NT2/D1 (cell line): ENCODE measurements around the gene TPPP3.

ENCODE experiments used
- DNase-seq: peaks from one replicate; pipeline ENCODE4 v3.0.0-alpha.2; 2011; ENCODE audit warnings: low read depth, low spot score
- H3K27me3 ChIP-seq: 2 replicates; pipeline ENCODE4 v1.6.0; 2011; ENCODE audit warnings: mild to moderate bottlenecking; ENCODE audit not compliant: insufficient read length, insufficient read depth
- H3K36me3 ChIP-seq: 2 replicates; pipeline ENCODE4 v1.6.1; 2011; ENCODE audit warnings: mild to moderate bottlenecking, low read length, mixed read lengths; ENCODE audit not compliant: insufficient read depth, insufficient read length
- H3K4me1 ChIP-seq: 2 replicates; pipeline ENCODE4 v1.5.1; 2011; ENCODE audit not compliant: insufficient read depth, insufficient read length
- H3K4me3 ChIP-seq: 2 replicates; pipeline ENCODE4 v1.5.1; 2011; ENCODE audit warnings: low read depth; ENCODE audit not compliant: insufficient read length
- H3K9ac ChIP-seq: 2 replicates; pipeline ENCODE4 v1.6.0; 2011; ENCODE audit warnings: low read depth; ENCODE audit not compliant: insufficient read length
- H3K9me3 ChIP-seq: 2 replicates; pipeline ENCODE4 v1.5.1; 2011; ENCODE audit warnings: mild to moderate bottlenecking, low read length; ENCODE audit not compliant: insufficient read depth
- SUZ12 ChIP-seq: IDR thresholded peaks from 2 replicates; pipeline ENCODE4 v1.6.1; 2011; ENCODE audit not compliant: insufficient read length, insufficient read depth; ENCODE audit errors: extremely low read depth
- YY1 ChIP-seq: IDR thresholded peaks from 2 replicates; pipeline ENCODE4 v1.6.1; 2011; ENCODE audit not compliant: insufficient read length, insufficient read depth
- ZNF274 ChIP-seq: IDR thresholded peaks from 2 replicates; pipeline ENCODE4 v1.6.1; 2011; ENCODE audit warnings: mild to moderate bottlenecking, low read depth, low read length

The TPPP3 gene

DNA sequence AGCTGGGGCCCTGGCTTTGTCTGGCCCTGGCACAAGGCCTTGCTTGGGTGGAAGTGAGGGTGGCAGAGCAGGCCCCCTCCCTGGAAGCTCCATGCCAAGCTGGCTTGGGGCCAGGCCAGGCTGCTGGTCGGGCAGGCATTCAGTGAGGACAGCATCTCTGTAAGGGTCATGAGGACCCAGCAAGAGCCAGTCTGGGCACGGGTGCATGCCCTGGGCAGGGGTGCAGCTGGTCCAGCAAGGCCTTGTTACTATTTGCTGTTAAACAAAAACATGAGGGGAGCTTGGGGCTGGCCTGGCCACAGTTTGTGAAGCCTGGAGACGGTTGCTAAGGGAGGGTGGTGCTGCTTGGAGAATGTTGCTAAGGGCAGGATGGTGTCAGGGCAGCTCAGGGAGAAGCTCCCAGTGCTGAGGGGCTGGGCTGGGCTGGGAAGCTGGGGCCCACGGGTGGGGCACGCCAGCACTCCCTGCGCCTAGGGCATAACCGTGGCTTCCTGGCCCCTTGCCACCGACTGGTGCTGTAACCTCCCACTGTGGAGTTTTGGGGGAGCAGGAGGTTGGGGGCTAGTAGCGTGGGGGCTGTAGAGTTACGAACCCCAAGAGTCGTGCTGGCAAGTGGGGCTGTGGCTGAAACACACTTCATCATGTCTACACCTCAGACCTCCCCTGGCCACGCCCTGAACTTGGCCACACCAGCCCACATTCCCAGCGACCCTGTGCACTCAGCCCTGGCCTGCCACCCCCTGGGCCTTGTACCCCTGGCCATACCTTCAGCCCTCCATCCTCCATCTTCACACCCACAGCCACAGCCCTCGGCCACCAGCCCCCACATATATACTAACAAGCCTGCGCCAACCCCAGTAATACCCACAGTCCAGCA lies 1.6 kb downstream of the TPPP3 start:
- Histone ChIP-seq H3K36me3 (no peaks in the 10 kb centered on the region), H3K9ac (peak overlapping the region; percentile 22), H3K27me3 (peaks cover 44% of the 10 kb centered on the region), H3K9me3 (no peaks in the 10 kb centered on the region), H3K4me3 (no peak overlapping the region), H3K4me1 (peaks cover 26% of the 10 kb centered on the region)
- DNase-seq: no peak
- TF ChIP-seq YY1 (no peak), SUZ12 (no peak), ZNF274 (no peak)

- Histone ChIP-seq H3K9ac (no peak overlapping the region), H3K36me3 (no peaks in the 10 kb centered on the region), H3K27me3 (peaks cover 44% of the 10 kb centered on the region), H3K9me3 (no peaks in the 10 kb centered on the region), H3K4me3 (no peak overlapping the region), H3K4me1 (peaks cover 23% of the 10 kb centered on the region)
- TF ChIP-seq ZNF274: no peak
- TF ChIP-seq SUZ12: no peak
- no peak for TF ChIP-seq YY1
- no peak for DNase-seq
These were observed 2.4 kb downstream of the TPPP3 start for GRCh38 chr16:67390816-67391423.

- Histone ChIP-seq H3K27me3 (peaks cover 39% of the 10 kb centered on the region), H3K36me3 (no peaks in the 10 kb centered on the region), H3K4me1 (peaks cover 15% of the 10 kb centered on the region), H3K9me3 (no peaks in the 10 kb centered on the region), H3K4me3 (no peak overlapping the region), H3K9ac (no peak overlapping the region)
- TF ChIP-seq ZNF274: no peak
- no peak for TF ChIP-seq SUZ12
- TF ChIP-seq YY1: no peak
- no peak for DNase-seq
These were observed 3.1 kb downstream of the TPPP3 start for GRCh38 chr16:67389911-67390815.

DNA sequence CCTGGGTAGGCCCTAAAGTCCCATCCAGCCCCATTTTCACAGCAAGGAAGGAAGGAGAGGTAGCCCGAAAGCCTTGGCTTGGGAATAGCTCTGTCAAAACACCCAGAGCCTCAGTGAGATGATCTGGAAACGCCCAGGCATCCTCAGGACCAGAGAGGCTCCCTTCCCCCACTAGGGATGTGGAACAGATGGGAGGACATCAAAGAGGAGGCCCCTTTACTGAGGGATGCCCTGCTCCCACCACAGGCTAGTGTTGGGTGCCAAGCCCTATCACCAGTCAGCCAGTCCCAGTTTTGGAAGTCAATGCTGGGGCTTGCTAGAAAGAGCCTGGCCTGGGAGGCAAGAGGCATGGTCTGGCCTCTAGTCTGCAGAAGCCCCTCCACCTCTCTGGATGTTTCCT lies 4.7 kb downstream of the TPPP3 start:
- no peak overlapping the region for H3K9ac ChIP-seq
- no peaks in the 10 kb centered on the region for H3K36me3 ChIP-seq
- TF ChIP-seq SUZ12 (no peak), ZNF274 (no peak), YY1 (no peak)
- peaks cover 25% of the 10 kb centered on the region for H3K27me3 ChIP-seq
- no peak overlapping the region for H3K4me3 ChIP-seq
- H3K4me1 ChIP-seq: peaks cover 7% of the 10 kb centered on the region
- no peaks in the 10 kb centered on the region for H3K9me3 ChIP-seq
- no peak for DNase-seq

GRCh38 chr16:67388191-67388590 lies 5.1 kb downstream of the TPPP3 start:
- TF ChIP-seq ZNF274 (no peak), SUZ12 (no peak), YY1 (no peak)

GRCh38 chr16:67387479-67388079 lies 5.7 kb downstream of the TPPP3 start:
- no peak for DNase-seq
- Histone ChIP-seq H3K9me3 (no peaks in the 10 kb centered on the region), H3K4me1 (peaks cover under 1% of the 10 kb centered on the region), H3K4me3 (no peak overlapping the region), H3K9ac (no peak overlapping the region), H3K27me3 (peaks cover 16% of the 10 kb centered on the region), H3K36me3 (no peaks in the 10 kb centered on the region)
- TF ChIP-seq YY1 (no peak), SUZ12 (no peak)

More at GRCh38 chr16:67388191-67388590, 5.1 kb downstream of the TPPP3 start:
- Histone ChIP-seq H3K4me3 (no peak overlapping the region), H3K9me3 (no peaks in the 10 kb centered on the region), H3K27me3 (peaks cover 22% of the 10 kb centered on the region), H3K36me3 (no peaks in the 10 kb centered on the region), H3K9ac (no peak overlapping the region), H3K4me1 (peaks cover 7% of the 10 kb centered on the region)
- DNase-seq: no peak
